Measurements from ENCODE around the gene A4GALT. TPM values are rescaled to one million over a fixed set of nuclear protein-coding genes. Genes with fewer than 3 reads are reported as not detected.

A4GALT gene
- total RNA-seq, 1 experiment from 2014 or later = 22.1 TPM

DNA sequence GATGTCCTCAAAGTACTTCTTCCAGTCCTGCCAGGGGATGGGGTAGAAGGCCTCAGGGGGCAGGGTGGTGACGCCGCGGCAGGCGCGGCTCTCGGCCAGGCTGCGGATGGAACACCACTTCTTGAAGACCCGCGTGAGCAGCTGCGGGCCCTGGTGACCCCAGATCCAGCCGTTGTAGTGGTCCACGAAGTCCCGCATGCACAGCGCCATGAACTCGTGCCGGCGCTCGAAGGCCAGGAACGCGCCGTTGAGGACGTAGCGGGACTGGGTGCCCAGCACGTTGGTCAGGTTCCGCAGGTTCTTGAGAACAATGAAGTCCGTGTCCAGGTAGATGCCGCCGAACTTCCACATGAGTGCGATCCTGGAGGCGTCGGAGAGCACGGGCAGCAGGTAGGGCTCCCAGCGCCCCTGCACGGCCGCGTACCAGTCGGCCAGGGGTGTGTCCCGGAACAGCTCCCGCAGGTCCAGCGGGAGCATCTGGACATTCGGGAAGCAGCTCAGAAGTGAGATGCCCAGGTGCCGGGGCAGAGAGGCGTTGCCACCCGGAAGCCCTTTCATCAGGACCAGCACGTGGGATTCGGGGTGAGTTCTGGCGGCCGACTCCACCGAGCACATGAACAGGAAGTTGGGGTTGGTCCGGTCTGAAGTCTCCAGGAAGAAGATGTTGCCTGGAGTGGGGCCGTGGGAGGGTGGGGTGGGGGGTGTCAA is 27.5 kb downstream of the A4GALT start (continued):
- TF ChIP-seq, protein P1, sequence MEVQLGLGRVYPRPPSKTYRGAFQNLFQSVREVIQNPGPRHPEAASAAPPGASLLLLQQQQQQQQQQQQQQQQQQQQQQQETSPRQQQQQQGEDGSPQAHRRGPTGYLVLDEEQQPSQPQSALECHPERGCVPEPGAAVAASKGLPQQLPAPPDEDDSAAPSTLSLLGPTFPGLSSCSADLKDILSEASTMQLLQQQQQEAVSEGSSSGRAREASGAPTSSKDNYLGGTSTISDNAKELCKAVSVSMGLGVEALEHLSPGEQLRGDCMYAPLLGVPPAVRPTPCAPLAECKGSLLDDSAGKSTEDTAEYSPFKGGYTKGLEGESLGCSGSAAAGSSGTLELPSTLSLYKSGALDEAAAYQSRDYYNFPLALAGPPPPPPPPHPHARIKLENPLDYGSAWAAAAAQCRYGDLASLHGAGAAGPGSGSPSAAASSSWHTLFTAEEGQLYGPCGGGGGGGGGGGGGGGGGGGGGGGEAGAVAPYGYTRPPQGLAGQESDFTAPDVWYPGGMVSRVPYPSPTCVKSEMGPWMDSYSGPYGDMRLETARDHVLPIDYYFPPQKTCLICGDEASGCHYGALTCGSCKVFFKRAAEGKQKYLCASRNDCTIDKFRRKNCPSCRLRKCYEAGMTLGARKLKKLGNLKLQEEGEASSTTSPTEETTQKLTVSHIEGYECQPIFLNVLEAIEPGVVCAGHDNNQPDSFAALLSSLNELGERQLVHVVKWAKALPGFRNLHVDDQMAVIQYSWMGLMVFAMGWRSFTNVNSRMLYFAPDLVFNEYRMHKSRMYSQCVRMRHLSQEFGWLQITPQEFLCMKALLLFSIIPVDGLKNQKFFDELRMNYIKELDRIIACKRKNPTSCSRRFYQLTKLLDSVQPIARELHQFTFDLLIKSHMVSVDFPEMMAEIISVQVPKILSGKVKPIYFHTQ (CRISPR knock-in tag; IDR thresholded peaks at IDR 0.05) = no peak
- TF ChIP-seq JUN (CRISPR knock-in tag; IDR thresholded peaks at IDR 0.05) (no peak), ZNF512 (CRISPR knock-in tag; IDR thresholded peaks at IDR 0.05; ENCODE audit: borderline replicate concordance) (no peak)

DNA sequence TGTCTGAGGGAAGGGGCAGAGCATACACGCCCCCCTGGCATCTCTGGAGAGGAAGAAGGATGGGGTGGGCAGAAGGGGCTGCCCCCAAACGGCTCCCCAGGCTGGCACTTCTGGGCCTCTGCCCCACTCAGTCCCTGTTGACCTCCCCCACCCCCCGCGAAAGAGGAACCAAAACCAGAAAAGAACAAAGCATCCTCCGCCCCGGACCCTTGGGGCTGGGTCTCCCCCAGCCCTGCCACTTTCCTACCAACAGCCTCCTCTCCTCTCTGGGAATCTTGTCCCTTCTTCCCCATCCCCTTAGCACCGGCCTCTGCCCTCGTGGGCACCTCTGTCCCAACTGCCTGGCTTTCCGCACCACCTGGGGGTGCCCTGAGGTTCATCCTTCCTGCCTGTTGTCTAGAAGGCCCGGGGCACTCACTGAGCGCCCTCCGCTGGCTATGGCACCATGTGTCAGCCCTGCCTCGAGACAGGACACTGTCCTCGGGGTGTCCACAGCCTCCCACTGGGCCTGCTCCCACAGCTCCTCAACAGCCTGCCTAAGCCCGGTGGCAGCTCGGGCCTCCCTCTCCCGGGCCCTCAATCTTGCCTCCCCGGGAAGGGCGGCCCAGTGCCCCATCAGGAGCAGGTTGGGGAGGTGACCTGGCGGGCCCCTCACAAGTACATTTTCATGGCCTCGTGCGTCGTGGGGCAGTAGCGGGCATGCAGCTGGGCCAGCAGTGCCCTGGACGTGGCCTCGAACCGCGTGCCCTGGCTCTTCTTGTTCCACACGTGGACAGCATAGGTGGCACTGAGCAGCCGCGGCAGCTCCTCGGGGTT is 28.2 kb downstream of the A4GALT start:
- Mint-ChIP-seq H3K9me3 (no peaks in the 10 kb centered on the region), H3K4me1 (peaks cover 17% of the 10 kb centered on the region), H3K27me3 (ENCODE audit: low read depth) (no peaks in the 10 kb centered on the region), H3K27ac (0 out of 2 replicates have a peak overlapping the region, but pooled peaks have one; percentile 23), H3K4me3 (no peak overlapping the region), H3K36me3 (no peaks in the 10 kb centered on the region)
- ChIA-PET CTCF (interaction anchor here (0.6 kb wide), 1 partner anchor 43 kb away, joined by 3 read pairs; no protein-coding TSS in a partner anchor), POLR2A (no interaction called here)
- ATAC-seq (no peak; the same call in 1 of the 2 replicates), DNase-seq (ENCODE audit: low spot score) (no peak)
- no peak for TF ChIP-seq RELA (CRISPR knock-in tag; IDR thresholded peaks at IDR 0.05; ENCODE audit: borderline replicate concordance)
- TF ChIP-seq, protein P2, sequence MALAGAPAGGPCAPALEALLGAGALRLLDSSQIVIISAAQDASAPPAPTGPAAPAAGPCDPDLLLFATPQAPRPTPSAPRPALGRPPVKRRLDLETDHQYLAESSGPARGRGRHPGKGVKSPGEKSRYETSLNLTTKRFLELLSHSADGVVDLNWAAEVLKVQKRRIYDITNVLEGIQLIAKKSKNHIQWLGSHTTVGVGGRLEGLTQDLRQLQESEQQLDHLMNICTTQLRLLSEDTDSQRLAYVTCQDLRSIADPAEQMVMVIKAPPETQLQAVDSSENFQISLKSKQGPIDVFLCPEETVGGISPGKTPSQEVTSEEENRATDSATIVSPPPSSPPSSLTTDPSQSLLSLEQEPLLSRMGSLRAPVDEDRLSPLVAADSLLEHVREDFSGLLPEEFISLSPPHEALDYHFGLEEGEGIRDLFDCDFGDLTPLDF (CRISPR knock-in tag; IDR thresholded peaks at IDR 0.05) = no peak
- TF ChIP-seq, protein P3, sequence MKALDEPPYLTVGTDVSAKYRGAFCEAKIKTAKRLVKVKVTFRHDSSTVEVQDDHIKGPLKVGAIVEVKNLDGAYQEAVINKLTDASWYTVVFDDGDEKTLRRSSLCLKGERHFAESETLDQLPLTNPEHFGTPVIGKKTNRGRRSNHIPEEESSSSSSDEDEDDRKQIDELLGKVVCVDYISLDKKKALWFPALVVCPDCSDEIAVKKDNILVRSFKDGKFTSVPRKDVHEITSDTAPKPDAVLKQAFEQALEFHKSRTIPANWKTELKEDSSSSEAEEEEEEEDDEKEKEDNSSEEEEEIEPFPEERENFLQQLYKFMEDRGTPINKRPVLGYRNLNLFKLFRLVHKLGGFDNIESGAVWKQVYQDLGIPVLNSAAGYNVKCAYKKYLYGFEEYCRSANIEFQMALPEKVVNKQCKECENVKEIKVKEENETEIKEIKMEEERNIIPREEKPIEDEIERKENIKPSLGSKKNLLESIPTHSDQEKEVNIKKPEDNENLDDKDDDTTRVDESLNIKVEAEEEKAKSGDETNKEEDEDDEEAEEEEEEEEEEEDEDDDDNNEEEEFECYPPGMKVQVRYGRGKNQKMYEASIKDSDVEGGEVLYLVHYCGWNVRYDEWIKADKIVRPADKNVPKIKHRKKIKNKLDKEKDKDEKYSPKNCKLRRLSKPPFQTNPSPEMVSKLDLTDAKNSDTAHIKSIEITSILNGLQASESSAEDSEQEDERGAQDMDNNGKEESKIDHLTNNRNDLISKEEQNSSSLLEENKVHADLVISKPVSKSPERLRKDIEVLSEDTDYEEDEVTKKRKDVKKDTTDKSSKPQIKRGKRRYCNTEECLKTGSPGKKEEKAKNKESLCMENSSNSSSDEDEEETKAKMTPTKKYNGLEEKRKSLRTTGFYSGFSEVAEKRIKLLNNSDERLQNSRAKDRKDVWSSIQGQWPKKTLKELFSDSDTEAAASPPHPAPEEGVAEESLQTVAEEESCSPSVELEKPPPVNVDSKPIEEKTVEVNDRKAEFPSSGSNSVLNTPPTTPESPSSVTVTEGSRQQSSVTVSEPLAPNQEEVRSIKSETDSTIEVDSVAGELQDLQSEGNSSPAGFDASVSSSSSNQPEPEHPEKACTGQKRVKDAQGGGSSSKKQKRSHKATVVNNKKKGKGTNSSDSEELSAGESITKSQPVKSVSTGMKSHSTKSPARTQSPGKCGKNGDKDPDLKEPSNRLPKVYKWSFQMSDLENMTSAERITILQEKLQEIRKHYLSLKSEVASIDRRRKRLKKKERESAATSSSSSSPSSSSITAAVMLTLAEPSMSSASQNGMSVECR (CRISPR knock-in tag; IDR thresholded peaks at IDR 0.05; ENCODE audit: borderline replicate concordance) = no peak
- no peak for TF ChIP-seq ATF1 (CRISPR knock-in tag; IDR thresholded peaks at IDR 0.05)
- no peak for TF ChIP-seq NR2C2 (CRISPR knock-in tag; IDR thresholded peaks at IDR 0.05)
- TF ChIP-seq AFF4 (CRISPR knock-in tag; IDR thresholded peaks at IDR 0.05; ENCODE audit: borderline replicate concordance) = no peak
- no peak for TF ChIP-seq ZMAT4 (CRISPR knock-in tag; IDR thresholded peaks at IDR 0.05)
- TF ChIP-seq, protein P4, sequence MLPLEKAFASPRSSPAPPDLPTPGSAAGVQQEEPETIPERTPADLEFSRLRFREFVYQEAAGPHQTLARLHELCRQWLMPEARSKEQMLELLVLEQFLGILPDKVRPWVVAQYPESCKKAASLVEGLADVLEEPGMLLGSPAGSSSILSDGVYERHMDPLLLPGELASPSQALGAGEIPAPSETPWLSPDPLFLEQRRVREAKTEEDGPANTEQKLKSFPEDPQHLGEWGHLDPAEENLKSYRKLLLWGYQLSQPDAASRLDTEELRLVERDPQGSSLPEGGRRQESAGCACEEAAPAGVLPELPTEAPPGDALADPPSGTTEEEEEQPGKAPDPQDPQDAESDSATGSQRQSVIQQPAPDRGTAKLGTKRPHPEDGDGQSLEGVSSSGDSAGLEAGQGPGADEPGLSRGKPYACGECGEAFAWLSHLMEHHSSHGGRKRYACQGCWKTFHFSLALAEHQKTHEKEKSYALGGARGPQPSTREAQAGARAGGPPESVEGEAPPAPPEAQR (CRISPR knock-in tag; IDR thresholded peaks at IDR 0.05) = no peak
- TF ChIP-seq ZNF396 (CRISPR knock-in tag; IDR thresholded peaks at IDR 0.05; ENCODE audit: borderline replicate concordance) = no peak
- no peak for TF ChIP-seq E2F4 (CRISPR knock-in tag; IDR thresholded peaks at IDR 0.05; ENCODE audit: borderline replicate concordance, low read depth)
- no peak for TF ChIP-seq NFYB (CRISPR knock-in tag; conservative IDR thresholded peaks at IDR 0.05; ENCODE audit: low read depth)

Measured in WTC11 (cell line).